WERI-Rb-1 (cell line): ENCODE measurements around the gene ATP8B4.

Experiments
- DNase-seq: peaks from one replicate; pipeline ENCODE4 v3.0.0-alpha.2; 2020
- H3K27ac ChIP-seq: fragments of 250-450 bp; sonication (Bioruptor Pico); 2 replicates; pipeline ENCODE4 v1.5.1; 2020; ENCODE audit warnings: mild to moderate bottlenecking, moderate library complexity
- H3K27me3 ChIP-seq: fragments of 250-450 bp; sonication (Bioruptor Pico); 2 replicates; pipeline ENCODE4 v1.5.1; 2021; ENCODE audit warnings: mild to moderate bottlenecking, low read depth, moderate library complexity; ENCODE audit not compliant: insufficient read depth, severe bottlenecking
- H3K36me3 ChIP-seq: fragments of 250-450 bp; sonication (Bioruptor Pico); 2 replicates; pipeline ENCODE4 v1.5.1; 2020; ENCODE audit warnings: mild to moderate bottlenecking, moderate library complexity
- H3K4me3 ChIP-seq: 2 replicates; pipeline ENCODE4 v1.5.1; 2011; ENCODE audit warnings: low read depth, mild to moderate bottlenecking, control low read depth, low read length
- H3K9me3 ChIP-seq: fragments of 250-450 bp; sonication (Bioruptor Pico); 2 replicates; pipeline ENCODE4 v1.5.1; 2021; ENCODE audit warnings: mild to moderate bottlenecking, moderate library complexity; ENCODE audit not compliant: severe bottlenecking
- TF ChIP-seq, protein P1 (sequence below): IDR thresholded peaks from 2 replicates; pipeline ENCODE4 v1.5.1; 2011; ENCODE audit warnings: low read depth, mild to moderate bottlenecking, control low read depth, inconsistent platforms, low read length

Gene ATP8B4

DNA sequence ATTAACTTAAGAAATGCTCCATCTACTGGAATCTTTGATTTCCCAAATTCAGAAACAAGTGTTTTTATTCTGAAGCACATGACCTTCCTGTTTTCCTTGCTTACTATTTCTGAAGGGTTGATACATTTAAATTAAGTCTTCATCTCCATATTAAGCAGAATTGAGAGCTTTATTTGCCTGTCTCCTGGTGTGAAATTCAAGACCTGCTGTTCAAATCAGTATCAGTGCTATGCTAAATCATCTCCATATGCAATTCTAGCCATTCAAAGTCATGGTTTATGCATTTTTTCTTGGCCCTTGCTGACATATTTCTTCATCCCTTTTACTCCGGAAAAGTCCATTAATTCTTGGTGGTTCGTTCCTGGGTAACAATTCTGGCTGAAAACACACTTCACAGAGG, 195.4 kb downstream of the ATP8B4 start:
- Histone ChIP-seq H3K36me3 (no peaks in the 10 kb centered on the region), H3K27ac (no peak overlapping the region), H3K4me3 (no peak overlapping the region), H3K9me3 (no peaks in the 10 kb centered on the region), H3K27me3 (no peaks in the 10 kb centered on the region)
- no peak for DNase-seq
- TF ChIP-seq, protein P1, sequence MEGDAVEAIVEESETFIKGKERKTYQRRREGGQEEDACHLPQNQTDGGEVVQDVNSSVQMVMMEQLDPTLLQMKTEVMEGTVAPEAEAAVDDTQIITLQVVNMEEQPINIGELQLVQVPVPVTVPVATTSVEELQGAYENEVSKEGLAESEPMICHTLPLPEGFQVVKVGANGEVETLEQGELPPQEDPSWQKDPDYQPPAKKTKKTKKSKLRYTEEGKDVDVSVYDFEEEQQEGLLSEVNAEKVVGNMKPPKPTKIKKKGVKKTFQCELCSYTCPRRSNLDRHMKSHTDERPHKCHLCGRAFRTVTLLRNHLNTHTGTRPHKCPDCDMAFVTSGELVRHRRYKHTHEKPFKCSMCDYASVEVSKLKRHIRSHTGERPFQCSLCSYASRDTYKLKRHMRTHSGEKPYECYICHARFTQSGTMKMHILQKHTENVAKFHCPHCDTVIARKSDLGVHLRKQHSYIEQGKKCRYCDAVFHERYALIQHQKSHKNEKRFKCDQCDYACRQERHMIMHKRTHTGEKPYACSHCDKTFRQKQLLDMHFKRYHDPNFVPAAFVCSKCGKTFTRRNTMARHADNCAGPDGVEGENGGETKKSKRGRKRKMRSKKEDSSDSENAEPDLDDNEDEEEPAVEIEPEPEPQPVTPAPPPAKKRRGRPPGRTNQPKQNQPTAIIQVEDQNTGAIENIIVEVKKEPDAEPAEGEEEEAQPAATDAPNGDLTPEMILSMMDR, result no peak

DNA sequence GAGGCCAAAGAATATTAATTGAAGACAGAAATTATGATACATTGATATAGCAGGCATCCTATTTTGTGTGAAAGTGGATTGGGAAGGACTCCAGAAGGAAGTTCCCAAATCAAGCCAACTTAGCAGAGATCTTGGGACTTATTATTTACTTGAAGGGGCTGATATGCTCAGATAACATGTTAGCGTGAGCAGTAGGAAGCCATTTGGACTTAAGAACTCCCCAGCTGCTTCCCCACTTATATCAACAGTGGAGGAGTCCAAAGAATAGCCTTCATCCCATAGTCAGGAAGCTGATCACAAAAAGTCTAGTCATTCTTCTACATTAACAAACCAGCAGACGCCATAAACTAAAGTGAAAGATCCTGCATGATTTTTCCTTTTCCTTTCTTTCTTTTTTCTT, 200.0 kb downstream of the ATP8B4 start:
- Histone ChIP-seq H3K9me3 (no peaks in the 10 kb centered on the region), H3K4me3 (no peak overlapping the region), H3K27ac (no peak overlapping the region), H3K27me3 (no peaks in the 10 kb centered on the region), H3K36me3 (no peaks in the 10 kb centered on the region)
- TF ChIP-seq, protein P1, result no peak
- DNase-seq, result no peak

DNA sequence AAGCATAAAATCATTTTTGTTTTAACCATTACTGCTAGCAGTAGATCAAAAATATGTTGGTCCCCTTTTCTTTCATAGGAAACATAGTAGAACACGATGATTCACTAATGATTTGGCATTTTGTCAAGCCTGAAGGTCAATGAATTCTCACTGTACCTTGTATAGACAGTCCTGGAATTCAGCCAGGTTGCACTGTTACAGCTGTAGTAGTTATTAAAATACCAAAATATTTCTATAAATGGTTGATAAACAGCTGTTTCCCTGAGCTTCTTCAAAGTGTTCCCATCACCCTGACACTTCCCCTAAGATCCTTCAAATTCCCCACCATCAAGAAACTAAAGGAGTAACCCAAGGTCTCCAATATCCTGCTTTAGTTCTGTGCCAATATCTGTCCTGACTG, 200.9 kb downstream of the ATP8B4 start:
- no peaks in the 10 kb centered on the region for H3K36me3 ChIP-seq
- no peaks in the 10 kb centered on the region for H3K27me3 ChIP-seq
- no peak for DNase-seq
- TF ChIP-seq, protein P1, result no peak
- no peak overlapping the region for H3K27ac ChIP-seq
- no peaks in the 10 kb centered on the region for H3K9me3 ChIP-seq
- H3K4me3 ChIP-seq, result no peak overlapping the region

DNA sequence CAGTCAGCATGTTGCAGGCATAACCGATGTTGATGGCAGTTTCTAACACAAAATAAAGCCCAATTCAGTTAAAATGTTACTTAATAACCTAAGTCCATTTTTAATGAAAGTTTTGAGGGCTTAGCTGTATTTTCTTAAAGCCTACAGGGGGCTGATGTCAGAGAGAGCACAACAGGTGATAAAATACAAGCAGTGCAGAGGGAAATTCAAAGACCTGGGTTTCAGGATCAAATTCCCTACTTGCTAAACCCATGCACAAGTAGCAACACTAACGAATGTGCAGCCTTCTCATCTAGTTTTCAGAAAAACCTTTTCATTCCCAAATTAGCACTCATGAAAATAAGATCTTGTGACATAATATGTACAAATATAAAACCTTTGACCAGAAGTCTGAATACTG, 202.0 kb downstream of the ATP8B4 start:
- no peak for DNase-seq
- TF ChIP-seq, protein P1, result no peak
- Histone ChIP-seq H3K4me3 (no peak overlapping the region), H3K36me3 (no peaks in the 10 kb centered on the region), H3K27me3 (no peaks in the 10 kb centered on the region), H3K27ac (no peak overlapping the region), H3K9me3 (no peaks in the 10 kb centered on the region)

DNA sequence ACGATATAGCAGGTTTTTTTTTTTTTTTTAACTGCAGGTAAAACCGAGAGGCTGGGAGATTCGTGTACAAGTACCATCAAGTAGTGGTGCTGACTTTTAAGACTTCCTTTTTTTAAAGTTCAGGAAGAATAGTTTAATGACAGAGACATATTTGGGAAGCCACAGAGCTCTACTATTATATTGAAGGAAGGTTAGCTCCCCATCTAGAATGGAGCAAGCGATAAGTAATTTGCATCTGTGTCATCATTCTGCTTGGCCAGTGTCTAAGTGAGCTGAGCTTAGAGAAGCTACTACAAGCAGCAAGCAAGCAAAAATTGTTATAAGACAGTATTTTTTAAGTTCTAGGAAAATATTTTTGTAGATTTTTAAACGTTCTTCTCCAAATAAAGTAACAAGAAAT, 203.2 kb downstream of the ATP8B4 start:
- H3K4me3 ChIP-seq, result no peak overlapping the region
- no peak overlapping the region for H3K27ac ChIP-seq
- no peak for DNase-seq
- TF ChIP-seq, protein P1, result no peak
- no peaks in the 10 kb centered on the region for H3K9me3 ChIP-seq
- no peaks in the 10 kb centered on the region for H3K36me3 ChIP-seq
- H3K27me3 ChIP-seq, result no peaks in the 10 kb centered on the region

DNA sequence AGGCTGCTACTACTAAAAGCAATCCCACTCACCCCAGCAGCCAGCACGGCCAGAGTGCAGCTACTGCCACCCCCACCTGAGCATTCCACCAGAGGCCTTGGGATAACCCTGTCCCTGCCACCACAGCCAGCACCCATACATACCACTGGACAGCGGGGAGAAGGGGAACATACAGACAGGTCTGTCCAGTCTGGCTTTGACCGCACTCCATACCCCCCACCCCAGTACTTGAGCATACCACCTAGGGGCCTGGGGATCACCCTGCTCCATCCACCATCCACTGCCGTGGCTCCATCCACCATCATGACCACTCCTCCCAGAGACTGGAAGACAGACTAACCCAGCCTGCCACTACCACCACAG, 210.1 kb downstream of the ATP8B4 start:
- Histone ChIP-seq H3K27ac (no peak overlapping the region), H3K4me3 (no peak overlapping the region), H3K27me3 (no peaks in the 10 kb centered on the region), H3K9me3 (no peaks in the 10 kb centered on the region), H3K36me3 (no peaks in the 10 kb centered on the region)
- no peak for DNase-seq
- TF ChIP-seq, protein P1, result no peak
